H1 (cell line): ENCODE data around the gene SETDB2. TPM values are rescaled to one million over a fixed set of nuclear protein-coding genes. Genes with fewer than 3 reads are reported as not detected.

Source experiments
- CHD7 ChIP-seq: fragments of 300-600 bp; sonication (generic); IDR thresholded peaks from 2 replicates; pipeline ENCODE4 v1.7.1; 2012; ENCODE audit warnings: low read length, moderate library complexity, mild to moderate bottlenecking, inconsistent platforms; ENCODE audit not compliant: insufficient replicate concordance
- E2F6 ChIP-seq: IDR thresholded peaks from 2 replicates; pipeline ENCODE4 v1.6.1; 2012; ENCODE audit warnings: inconsistent platforms
- EP300 ChIP-seq, 2 experiments: IDR thresholded peaks; 1 replicate in 1 of 2; 2 replicates in 1 of 2; pipeline ENCODE4 v1.6.1; 2011 to 2012; ENCODE audit warnings: low read depth in 2 of 2, low read length in 2 of 2, mild to moderate bottlenecking in 2 of 2, borderline replicate concordance in 1 of 2, inconsistent platforms in 1 of 2, moderate library complexity in 1 of 2
- EZH2 ChIP-seq: fragments of 200-600 bp; sonication (generic); IDR thresholded peaks from 2 replicates; pipeline ENCODE4 v1.7.1; 2012; ENCODE audit warnings: low read depth, mild to moderate bottlenecking, moderate library complexity, low read length, inconsistent platforms; ENCODE audit not compliant: severe bottlenecking
- KDM1A ChIP-seq: fragments of 200-600, 300-600 bp; sonication (generic); IDR thresholded peaks from 2 replicates; pipeline ENCODE4 v1.7.1; 2016; ENCODE audit warnings: mild to moderate bottlenecking, low read length, borderline replicate concordance
- NANOG ChIP-seq: IDR thresholded peaks from 2 replicates; pipeline ENCODE4 v1.6.1; 2011; ENCODE audit warnings: low read length, low read depth, mild to moderate bottlenecking, inconsistent platforms; ENCODE audit not compliant: insufficient read depth, poor library complexity, severe bottlenecking
- NRF1 ChIP-seq: IDR thresholded peaks from 2 replicates; pipeline ENCODE4 v1.6.1; 2011; ENCODE audit warnings: mild to moderate bottlenecking, low read depth, low read length, improper control_type of control experiment
- POLR2A ChIP-seq, 2 experiments: IDR thresholded peaks; 1 replicate in 1 of 2; 2 replicates in 1 of 2; pipeline ENCODE4 v1.6.1; 2011; ENCODE audit warnings: low read depth in 2 of 2, low read length in 2 of 2, mild to moderate bottlenecking in 2 of 2; ENCODE audit errors: control extremely low read depth in 1 of 2
- RNF2 ChIP-seq: fragments of 200-900, 300-1000 bp; sonication (generic); IDR thresholded peaks from 2 replicates; pipeline ENCODE4 v1.7.1; 2016; ENCODE audit warnings: borderline replicate concordance, low read depth, mild to moderate bottlenecking, antibody characterized with exemption, low read length; ENCODE audit not compliant: poor library complexity, severe bottlenecking; ENCODE audit errors: missing control alignments
- SP1 ChIP-seq: IDR thresholded peaks from 2 replicates; pipeline ENCODE4 v1.6.1; 2011; ENCODE audit warnings: low read depth, low read length
- SP4 ChIP-seq: IDR thresholded peaks from 2 replicates; pipeline ENCODE4 v1.6.1; 2012; ENCODE audit warnings: low read length, inconsistent platforms
- polyA plus RNA-seq, 7 experiments: library from polyadenylated mRNA; depleted of rRNA in 3 of 7; stranded (reverse) in 5 of 7; unstranded in 2 of 7; fragments of >200 nt in 5 of 7; fragments of 200-250 nt in 2 of 7; gene quantifications; 1 replicate in 5 of 7; 2 replicates in 1 of 7; 4 replicates in 1 of 7; pipeline versions ENCODE4 v1.2.1 to v1.2.3, GENCODE V29; 2011 to 2013; ENCODE audit warnings: missing spikeins in 2 of 7, mixed read lengths in 2 of 7
- total RNA-seq: library from RNA; stranded (reverse); fragmentation: NEBNext Ultra II Directional; extraction: Animal tissue kit (Norgen Biotek cat#: 25700); gene quantifications from 2 replicates; pipeline ENCODE4 v1.2.1, GENCODE V29; 2021

The SETDB2 gene
- total and polyA plus RNA-seq, 2 of the 8 experiments (the other 6 are each of a cell fraction or from before 2014, with no cell fraction given): 1.2 to 6.1 TPM

- TF ChIP-seq CHD7 (no peak), POLR2A (IDR thresholded peaks at IDR 0.05; ENCODE audit: control extremely low read depth in 1 of 2, low read depth in 2 of 2, low read length in 2 of 2) (no peak), NANOG (no peak), EZH2 (no peak), RNF2 (no peak), KDM1A (no peak), NRF1 (no peak), EP300 (IDR thresholded peaks at IDR 0.05; ENCODE audit: borderline replicate concordance in 1 of 2, low read depth in 2 of 2, low read length in 2 of 2) (no peak), E2F6 (no peak), SP1 (no peak), SP4 (no peak)
Observed at GRCh38 chr13:49407936-49408335, 36.1 kb upstream of the SETDB2 start (continued).
